H1 (cell line): ENCODE results near the gene SPOCK1.

Experiments
- ATF2 ChIP-seq: IDR thresholded peaks from 2 replicates; pipeline ENCODE4 v1.6.1; 2012; ENCODE audit warnings: low read length, inconsistent platforms
- BCL11A ChIP-seq, 2 experiments: IDR thresholded peaks; one replicate each; pipeline ENCODE4 v1.6.1; 2011; ENCODE audit warnings: low read depth in 2 of 2, low read length in 2 of 2, mild to moderate bottlenecking in 2 of 2
- CHD2 ChIP-seq: IDR thresholded peaks from 2 replicates; pipeline ENCODE4 v1.6.1; 2012; ENCODE audit warnings: low read length, improper control_type of control experiment
- CREB1 ChIP-seq: IDR thresholded peaks from 2 replicates; pipeline ENCODE4 v1.6.1; 2012; ENCODE audit warnings: inconsistent platforms
- CTCF ChIP-seq, 3 experiments: IDR thresholded peaks; 1 replicate in 2 of 3; 2 replicates in 1 of 3; pipeline versions ENCODE4 v1.5.1 to v1.6.1; 2011; ENCODE audit warnings: low read length in 3 of 3, mild to moderate bottlenecking in 3 of 3, inconsistent platforms in 2 of 3, low read depth in 1 of 3, moderate library complexity in 1 of 3; ENCODE audit not compliant: insufficient read depth in 1 of 3; ENCODE audit errors: control extremely low read depth in 1 of 3
- EZH2 ChIP-seq: fragments of 200-600 bp; sonication (generic); IDR thresholded peaks from 2 replicates; pipeline ENCODE4 v1.7.1; 2012; ENCODE audit warnings: low read depth, mild to moderate bottlenecking, moderate library complexity, low read length, inconsistent platforms; ENCODE audit not compliant: severe bottlenecking
- GTF2F1 ChIP-seq: IDR thresholded peaks from 2 replicates; pipeline ENCODE4 v1.6.1; 2012; ENCODE audit warnings: low read depth, low read length, improper control_type of control experiment, borderline replicate concordance
- POLR2A ChIP-seq, 2 experiments: IDR thresholded peaks; 1 replicate in 1 of 2; 2 replicates in 1 of 2; pipeline ENCODE4 v1.6.1; 2011; ENCODE audit warnings: low read depth in 2 of 2, low read length in 2 of 2, mild to moderate bottlenecking in 2 of 2; ENCODE audit errors: control extremely low read depth in 1 of 2
- POLR2AphosphoS5 ChIP-seq: IDR thresholded peaks from 2 replicates; pipeline ENCODE4 v1.6.1; 2011; ENCODE audit warnings: low read depth, low read length
- RFX5 ChIP-seq: IDR thresholded peaks from 2 replicates; pipeline ENCODE4 v1.6.1; 2011; ENCODE audit warnings: low read depth, low read length, improper control_type of control experiment, borderline replicate concordance
- SP1 ChIP-seq: IDR thresholded peaks from 2 replicates; pipeline ENCODE4 v1.6.1; 2011; ENCODE audit warnings: low read depth, low read length
- SRF ChIP-seq: IDR thresholded peaks from 2 replicates; pipeline ENCODE4 v1.6.1; 2011; ENCODE audit warnings: mild to moderate bottlenecking, low read depth, low read length, moderate library complexity
- USF2 ChIP-seq: IDR thresholded peaks from 2 replicates; pipeline ENCODE4 v1.6.1; 2011; ENCODE audit warnings: low read length, improper control_type of control experiment

GRCh38 chr5:137254119-137255090 lies 244.7 kb downstream of the SPOCK1 start:
- TF ChIP-seq SRF (no peak), CHD2 (no peak), USF2 (no peak), POLR2AphosphoS5 (no peak), SP1 (no peak), ATF2 (no peak), POLR2A (IDR thresholded peaks at IDR 0.05; ENCODE audit: control extremely low read depth in 1 of 2, low read depth in 2 of 2, low read length in 2 of 2) (no peak), GTF2F1 (no peak), EZH2 (no peak), CTCF (IDR thresholded peaks at IDR 0.05; ENCODE audit: control extremely low read depth in 1 of 3, insufficient read depth in 1 of 3, low read depth in 1 of 3, low read length in 3 of 3) (no peak), BCL11A (IDR thresholded peaks at IDR 0.05; ENCODE audit: low read depth in 2 of 2, low read length in 2 of 2) (no peak), CREB1 (no peak), RFX5 (no peak)
